GM23338 (cell line): ENCODE measurements around the gene USP15. TPM values are rescaled to one million over a fixed set of nuclear protein-coding genes. Genes with fewer than 3 reads are reported as not detected.

Experiments
- ATAC-seq: fragments of 200-7000 bp; cut with Tn5 transposase; 3 replicates; pipeline ENCODE4 v1.9.1; 2020
- DNase-seq: peaks from one replicate; pipeline ENCODE4 v3.0.0-alpha.2; 2015; ENCODE audit warnings: low spot score
- H2AFZ ChIP-seq: fragments of 200-600 bp; sonication (generic); 2 replicates; pipeline ENCODE4 v1.8.0; 2016; ENCODE audit warnings: antibody characterized with exemption, mild to moderate bottlenecking, moderate library complexity
- H3F3A ChIP-seq: fragments of 200-600 bp; sonication (generic); replicated peaks from 2 replicates; pipeline ENCODE4 v1.8.0; 2017; ENCODE audit warnings: antibody characterized with exemption, mixed run types, low read depth
- H3K27ac ChIP-seq: fragments of 200-600 bp; sonication (generic); 2 replicates; pipeline ENCODE4 v1.6.1; 2016; ENCODE audit warnings: low read depth
- H3K27me3 ChIP-seq: fragments of 200-600 bp; sonication (generic); 2 replicates; pipeline ENCODE4 v1.8.0; 2016; ENCODE audit warnings: mild to moderate bottlenecking, mixed run types, moderate library complexity; ENCODE audit not compliant: insufficient read depth
- H3K36me3 ChIP-seq: fragments of 200-600 bp; sonication (generic); 2 replicates; pipeline ENCODE4 v1.8.0; 2016; ENCODE audit warnings: mild to moderate bottlenecking; ENCODE audit not compliant: insufficient read depth
- H3K4me1 ChIP-seq: fragments of 200-600 bp; sonication (generic); 2 replicates; pipeline ENCODE4 v1.8.0; 2016; ENCODE audit warnings: mild to moderate bottlenecking, moderate library complexity; ENCODE audit not compliant: insufficient read depth
- H3K4me2 ChIP-seq: fragments of 200-600 bp; sonication (generic); 2 replicates; pipeline ENCODE4 v1.7.1; 2017; ENCODE audit warnings: mixed run types
- H3K4me3 ChIP-seq: fragments of 200-600 bp; sonication (generic); 2 replicates; pipeline ENCODE4 v1.6.1; 2016; ENCODE audit warnings: mixed run types
- H3K79me2 ChIP-seq: fragments of 200-600 bp; sonication (generic); replicated peaks from 2 replicates; pipeline ENCODE4 v1.8.0; 2017; ENCODE audit warnings: mild to moderate bottlenecking; ENCODE audit not compliant: insufficient read depth
- H3K9me2 ChIP-seq: fragments of 200-600 bp; sonication (generic); 2 replicates; pipeline ENCODE4 v1.8.0; 2017; ENCODE audit not compliant: insufficient read depth
- H4K20me1 ChIP-seq: fragments of 200-600 bp; sonication (generic); replicated peaks from 2 replicates; pipeline ENCODE4 v1.8.0; 2017; ENCODE audit warnings: mild to moderate bottlenecking; ENCODE audit not compliant: insufficient read depth
- H3K27ac Mint-ChIP-seq: 2 replicates; pipeline ENCODE4 v1.8.0; 2020; ENCODE audit warnings: inconsistent platforms, mild to moderate bottlenecking, moderate library complexity, mixed read lengths
- H3K27me3 Mint-ChIP-seq: 3 replicates; pipeline ENCODE4 v1.8.0; 2022; ENCODE audit warnings: low read depth, mild to moderate bottlenecking, moderate library complexity, mixed read lengths, inconsistent platforms; ENCODE audit not compliant: insufficient read depth, poor library complexity
- H3K36me3 Mint-ChIP-seq: 3 replicates; pipeline ENCODE4 v1.8.0; 2021; ENCODE audit warnings: low read depth, mild to moderate bottlenecking, inconsistent platforms, moderate library complexity, mixed read lengths
- H3K4me1 Mint-ChIP-seq: 3 replicates; pipeline ENCODE4 v1.8.0; 2020; ENCODE audit warnings: mild to moderate bottlenecking, inconsistent platforms, mixed read lengths
- H3K4me3 Mint-ChIP-seq: 3 replicates; pipeline ENCODE4 v1.8.0; 2021; ENCODE audit warnings: moderate library complexity, mild to moderate bottlenecking, inconsistent platforms, mixed read lengths
- H3K9me3 Mint-ChIP-seq: 3 replicates; pipeline ENCODE4 v1.8.0; 2020; ENCODE audit warnings: moderate library complexity, mild to moderate bottlenecking, inconsistent platforms, mixed read lengths
- CREB1 ChIP-seq: fragments of 250-450 bp; sonication (Bioruptor Pico); IDR thresholded peaks from 2 replicates; pipeline ENCODE4 v1.5.0; 2020; ENCODE audit warnings: low read depth, mild to moderate bottlenecking, moderate library complexity
- CTCF ChIP-seq, 2 experiments: fragments of 200-600 bp in 1 of 2; sonication (generic) in 1 of 2; conservative IDR thresholded peaks; 2 replicates each; pipeline versions ENCODE4 v1.5.1 to v1.6.1; 2016 to 2017; ENCODE audit warnings: antibody characterized with exemption in 2 of 2, low read depth in 2 of 2, mild to moderate bottlenecking in 2 of 2, moderate library complexity in 1 of 2
- ETS1 ChIP-seq: IDR thresholded peaks from 2 replicates; pipeline ENCODE4 v1.6.1; 2016; ENCODE audit warnings: antibody characterized with exemption
- EZH2 ChIP-seq: fragments of 200-600 bp; sonication (generic); IDR thresholded peaks from one replicate; pipeline ENCODE4 v1.8.0; 2017; ENCODE audit warnings: antibody characterized with exemption, mild to moderate bottlenecking, low read depth; ENCODE audit not compliant: unreplicated experiment
- EZH2phosphoT487 ChIP-seq: fragments of 200-600 bp; sonication (generic); IDR thresholded peaks from one replicate; pipeline ENCODE4 v1.8.1; 2018; ENCODE audit warnings: antibody characterized with exemption; ENCODE audit not compliant: unreplicated experiment
- NANOG ChIP-seq: IDR thresholded peaks from 2 replicates; pipeline ENCODE4 v1.6.1; 2016; ENCODE audit warnings: antibody characterized with exemption, borderline replicate concordance
- POLR2AphosphoS5 ChIP-seq: IDR thresholded peaks from 2 replicates; pipeline ENCODE4 v1.6.1; 2016; ENCODE audit warnings: antibody characterized with exemption, low read depth
- ZNF114 ChIP-seq: fragments of 250-450 bp; sonication (Bioruptor Pico); IDR thresholded peaks from 2 replicates; pipeline ENCODE4 v1.5.0; 2020; ENCODE audit warnings: mild to moderate bottlenecking, moderate library complexity
- ZNF331 ChIP-seq: fragments of 250-450 bp; sonication (Bioruptor Pico); IDR thresholded peaks from 2 replicates; pipeline ENCODE4 v1.5.0; 2020; ENCODE audit warnings: low read depth, mild to moderate bottlenecking, moderate library complexity
- polyA plus RNA-seq: library from polyadenylated mRNA; unstranded; fragments of >200 nt; fragmentation: Nextera tagmentation; extraction: Ambion mirVana; gene quantifications from 2 replicates; pipeline ENCODE4 v1.2.1, GENCODE V29; 2016
- total RNA-seq: library from RNA; depleted of rRNA; stranded (reverse); fragments of >200 nt; shearing (Covaris generic); gene quantifications from 2 replicates; pipeline ENCODE4 v1.2.3, GENCODE V29; 2014

The USP15 gene
- total and polyA plus RNA-seq, 2 experiments from 2014 or later: 29.5 to 60.3 TPM

DNA sequence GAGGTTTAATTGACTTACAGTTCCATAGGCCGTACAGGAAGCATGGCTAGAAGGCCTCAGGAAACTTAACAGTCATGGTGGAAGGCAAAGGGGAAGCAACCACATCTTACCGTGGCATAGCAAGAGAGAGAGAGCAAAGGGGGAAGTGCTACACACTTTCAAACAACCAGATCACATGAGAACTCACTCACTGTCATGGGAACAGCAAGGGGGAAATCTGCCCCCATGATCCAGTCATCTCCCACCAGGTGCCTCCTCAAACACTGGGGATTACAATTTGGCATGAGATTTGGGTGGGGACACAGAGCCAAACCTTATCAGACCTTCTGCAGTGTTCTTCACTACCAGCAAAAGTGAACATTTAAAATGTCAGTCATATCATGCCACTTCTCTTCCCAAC, 58.9 kb downstream of the USP15 start (continued):
- TF ChIP-seq CREB1 (CRISPR knock-in tag): no peak
- no peak for TF ChIP-seq CTCF (conservative IDR thresholded peaks at IDR 0.05; ENCODE audit: low read depth in 2 of 2)
- no peak for TF ChIP-seq ZNF114 (CRISPR knock-in tag)
- no peak for TF ChIP-seq EZH2phosphoT487
- TF ChIP-seq ETS1: no peak
- TF ChIP-seq EZH2: no peak
- TF ChIP-seq ZNF331 (CRISPR knock-in tag): no peak

DNA sequence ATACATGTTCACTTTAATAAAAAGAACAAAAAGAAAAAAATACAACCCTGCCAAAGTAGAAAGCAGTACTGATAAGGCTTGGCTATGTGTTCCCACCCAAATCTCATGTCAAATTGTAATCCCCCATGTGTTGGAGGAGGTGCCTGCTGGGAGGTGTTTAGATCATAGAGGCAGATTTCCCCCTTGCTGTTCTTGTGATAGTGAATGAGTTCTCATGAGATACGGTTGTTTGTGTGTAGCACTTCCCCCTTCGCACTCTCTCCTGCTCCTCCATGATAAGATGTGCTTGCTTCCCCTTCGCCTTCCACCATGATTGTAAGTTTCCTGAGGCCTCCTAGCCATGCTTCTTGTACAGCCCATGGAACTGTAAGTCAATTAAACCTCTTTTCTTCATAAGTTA, 59.9 kb downstream of the USP15 start:
- H3K27ac ChIP-seq: no peak overlapping the region
- H3K9me3 Mint-ChIP-seq: no peaks in the 10 kb centered on the region
- no peaks in the 10 kb centered on the region for H3K79me2 ChIP-seq
- no peak overlapping the region for H3K27ac Mint-ChIP-seq
- H3K27me3 Mint-ChIP-seq: peaks cover 3% of the 10 kb centered on the region
- TF ChIP-seq POLR2AphosphoS5 (no peak), ZNF331 (CRISPR knock-in tag) (no peak)
- H3K36me3 ChIP-seq: no peaks in the 10 kb centered on the region
- no peak overlapping the region for H3K4me2 ChIP-seq
- H3K9me2 ChIP-seq: no peaks in the 10 kb centered on the region
- no peaks in the 10 kb centered on the region for H4K20me1 ChIP-seq
- no peaks in the 10 kb centered on the region for H3K4me1 ChIP-seq
- no peak overlapping the region for H3K4me3 ChIP-seq
- peaks cover 9% of the 10 kb centered on the region for H3K36me3 Mint-ChIP-seq
- no peak for ATAC-seq
- no peaks in the 10 kb centered on the region for H3K27me3 ChIP-seq
- no peaks in the 10 kb centered on the region for H3F3A ChIP-seq
- no peak overlapping the region for H3K4me3 Mint-ChIP-seq
- H2AFZ ChIP-seq: no peak overlapping the region
- DNase-seq: no peak
- no peaks in the 10 kb centered on the region for H3K4me1 Mint-ChIP-seq

GRCh38 chr12:62323386-62323785, 63.2 kb downstream of the USP15 start:
- H3K27ac Mint-ChIP-seq: no peak overlapping the region
- peaks cover 9% of the 10 kb centered on the region for H3K36me3 Mint-ChIP-seq
- H3K27ac ChIP-seq: no peak overlapping the region
- TF ChIP-seq POLR2AphosphoS5: no peak
- no peak for TF ChIP-seq CTCF (conservative IDR thresholded peaks at IDR 0.05; ENCODE audit: low read depth in 2 of 2)
- TF ChIP-seq ZNF331 (CRISPR knock-in tag): no peak
- TF ChIP-seq EZH2: no peak
- no peak for TF ChIP-seq CREB1 (CRISPR knock-in tag)
- TF ChIP-seq ZNF114 (CRISPR knock-in tag): no peak
- TF ChIP-seq NANOG: no peak

More at GRCh38 chr12:62323386-62323785, 63.2 kb downstream of the USP15 start:
- Histone ChIP-seq H3K9me2 (no peaks in the 10 kb centered on the region), H3K4me1 (no peaks in the 10 kb centered on the region), H3K79me2 (no peaks in the 10 kb centered on the region), H3F3A (no peaks in the 10 kb centered on the region), H3K36me3 (no peaks in the 10 kb centered on the region), H3K27me3 (no peaks in the 10 kb centered on the region), H4K20me1 (no peaks in the 10 kb centered on the region), H3K4me3 (no peak overlapping the region), H3K4me2 (no peak overlapping the region), H2AFZ (no peak overlapping the region)
- no peak overlapping the region for H3K4me3 Mint-ChIP-seq
- no peaks in the 10 kb centered on the region for H3K4me1 Mint-ChIP-seq
- no peaks in the 10 kb centered on the region for H3K27me3 Mint-ChIP-seq
- DNase-seq (no peak), ATAC-seq (no peak)
- no peaks in the 10 kb centered on the region for H3K9me3 Mint-ChIP-seq
